Fibroblast of the aortic adventitia (primary cell): ENCODE results near the gene MAP1LC3A. TPM values are rescaled to one million over a fixed set of nuclear protein-coding genes. Genes with fewer than 3 reads are reported as not detected.
"Not testable (repeated sequence)": the region's sequence is repeated elsewhere in the genome, so short reads cannot be mapped to it uniquely, and the experiment has no call there.

Experiments
- DNase-seq: peaks from one replicate; pipeline ENCODE4 v3.0.0-alpha.2; 2010; ENCODE audit warnings: low read depth
- H3K4me3 ChIP-seq: 2 replicates; pipeline ENCODE4 v1.5.1; 2011; ENCODE audit warnings: low read depth, mild to moderate bottlenecking, control low read depth, low read length, moderate library complexity
- total RNA-seq: library from RNA; depleted of rRNA; stranded (reverse); fragments of >200 nt; gene quantifications from 2 replicates; pipeline ENCODE4 v1.2.3, GENCODE V29; 2012; ENCODE audit warnings: low replicate concordance
- TF ChIP-seq, protein P1 (sequence below): IDR thresholded peaks from 2 replicates; pipeline ENCODE4 v1.5.1; 2011; ENCODE audit warnings: mild to moderate bottlenecking, low read length, control low read depth, inconsistent platforms; ENCODE audit not compliant: insufficient read depth

Gene MAP1LC3A
- 15.8 and 20.2 TPM in 2 replicates for total RNA-seq

DNA sequence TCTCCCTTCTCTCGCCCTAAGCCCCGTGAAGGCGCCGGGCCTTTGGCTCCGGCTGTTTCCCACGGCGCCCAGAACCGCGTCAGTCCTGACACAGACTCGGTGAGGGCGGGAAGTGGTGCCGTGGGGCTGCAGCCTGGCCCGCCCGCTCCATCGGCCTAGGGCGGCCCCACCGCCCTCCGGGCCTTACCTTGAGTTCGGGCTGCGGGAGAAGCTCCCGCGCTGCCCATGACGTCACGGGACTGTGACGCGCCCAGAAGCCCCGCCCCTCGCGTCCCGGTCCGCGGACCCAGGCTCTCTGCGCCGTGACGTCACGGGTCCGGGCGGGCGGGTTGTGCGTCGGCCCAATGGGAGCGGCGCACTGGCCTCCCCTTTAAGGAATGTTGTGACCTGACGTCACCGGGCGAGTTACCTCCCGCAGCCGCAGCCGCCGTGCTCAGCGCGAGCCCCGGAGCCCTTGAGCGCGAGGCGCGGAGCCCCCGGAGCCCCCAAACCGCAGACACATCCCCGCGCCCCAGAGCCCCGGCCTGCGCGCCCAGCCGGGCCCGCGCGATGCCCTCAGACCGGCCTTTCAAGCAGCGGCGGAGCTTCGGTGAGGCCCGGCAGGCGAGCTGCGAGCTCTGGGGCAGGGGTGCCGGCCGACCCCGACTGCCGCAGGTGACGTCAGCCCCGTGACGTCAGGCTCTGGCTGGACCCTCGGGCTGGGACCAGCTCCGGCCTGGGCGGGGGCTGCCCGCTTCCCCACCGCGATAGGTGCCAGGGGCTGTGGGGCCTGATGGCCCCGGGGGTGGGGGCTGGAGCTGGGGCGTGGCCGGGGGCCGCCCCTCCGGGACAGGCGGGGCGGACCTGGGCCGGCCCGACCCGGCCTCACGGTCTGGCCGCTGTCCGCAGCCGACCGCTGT is at the start of gene MAP1LC3A:
MAP1LC3A (plus strand) TSS at position 399 of the 899 bp plus-strand sequence; CDS start at position 550, 151 bp downstream.
- H3K4me3 ChIP-seq: peak within 1 kb of the TSS; percentile 76
- TF ChIP-seq, protein P1, sequence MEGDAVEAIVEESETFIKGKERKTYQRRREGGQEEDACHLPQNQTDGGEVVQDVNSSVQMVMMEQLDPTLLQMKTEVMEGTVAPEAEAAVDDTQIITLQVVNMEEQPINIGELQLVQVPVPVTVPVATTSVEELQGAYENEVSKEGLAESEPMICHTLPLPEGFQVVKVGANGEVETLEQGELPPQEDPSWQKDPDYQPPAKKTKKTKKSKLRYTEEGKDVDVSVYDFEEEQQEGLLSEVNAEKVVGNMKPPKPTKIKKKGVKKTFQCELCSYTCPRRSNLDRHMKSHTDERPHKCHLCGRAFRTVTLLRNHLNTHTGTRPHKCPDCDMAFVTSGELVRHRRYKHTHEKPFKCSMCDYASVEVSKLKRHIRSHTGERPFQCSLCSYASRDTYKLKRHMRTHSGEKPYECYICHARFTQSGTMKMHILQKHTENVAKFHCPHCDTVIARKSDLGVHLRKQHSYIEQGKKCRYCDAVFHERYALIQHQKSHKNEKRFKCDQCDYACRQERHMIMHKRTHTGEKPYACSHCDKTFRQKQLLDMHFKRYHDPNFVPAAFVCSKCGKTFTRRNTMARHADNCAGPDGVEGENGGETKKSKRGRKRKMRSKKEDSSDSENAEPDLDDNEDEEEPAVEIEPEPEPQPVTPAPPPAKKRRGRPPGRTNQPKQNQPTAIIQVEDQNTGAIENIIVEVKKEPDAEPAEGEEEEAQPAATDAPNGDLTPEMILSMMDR: no peak
- peak; percentile 93 for DNase-seq

DNA sequence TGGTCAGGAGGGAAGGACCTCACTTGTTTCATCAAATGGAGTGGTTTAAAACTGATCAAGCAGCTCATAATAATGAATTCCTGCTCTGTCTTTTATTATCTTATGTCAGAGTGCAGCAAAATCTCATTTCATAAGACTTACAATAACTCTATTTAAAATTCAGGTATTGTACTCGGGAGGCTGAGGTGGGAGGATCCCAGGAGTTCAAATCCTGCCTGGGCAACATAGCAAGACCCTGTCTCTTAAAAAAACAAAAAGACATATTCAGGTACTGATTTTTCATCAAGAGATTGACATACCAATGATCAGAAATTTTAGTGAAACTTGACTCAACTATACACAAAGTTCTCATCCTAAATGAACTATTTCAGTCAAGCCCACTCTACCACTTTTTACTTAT is 47.9 kb upstream of the MAP1LC3A start:
- TF ChIP-seq, protein P1: no peak
- DNase-seq: no peak
- H3K4me3 ChIP-seq: no peak overlapping the region

DNA sequence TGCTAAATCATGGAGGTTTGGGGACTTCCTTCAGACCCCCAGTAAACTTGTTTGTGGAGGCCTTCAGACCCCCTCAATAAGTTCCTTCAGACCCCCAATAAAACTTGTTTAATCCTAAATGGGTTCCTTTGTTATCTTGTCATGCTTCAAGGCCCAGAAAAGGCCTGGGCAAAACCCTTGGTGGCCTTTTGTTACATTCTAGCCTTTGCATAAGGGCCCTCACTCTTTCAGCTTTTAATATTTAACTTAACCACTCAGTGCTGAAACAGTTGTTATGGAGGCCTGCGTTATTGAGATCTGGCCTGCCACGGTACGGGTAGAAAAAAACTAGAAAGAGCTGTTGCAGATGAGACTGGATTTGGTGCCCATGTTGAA is 46.6 kb upstream of the MAP1LC3A start:
- H3K4me3 ChIP-seq: no peak overlapping the region
- DNase-seq: no peak
- TF ChIP-seq, protein P1: no peak

DNA sequence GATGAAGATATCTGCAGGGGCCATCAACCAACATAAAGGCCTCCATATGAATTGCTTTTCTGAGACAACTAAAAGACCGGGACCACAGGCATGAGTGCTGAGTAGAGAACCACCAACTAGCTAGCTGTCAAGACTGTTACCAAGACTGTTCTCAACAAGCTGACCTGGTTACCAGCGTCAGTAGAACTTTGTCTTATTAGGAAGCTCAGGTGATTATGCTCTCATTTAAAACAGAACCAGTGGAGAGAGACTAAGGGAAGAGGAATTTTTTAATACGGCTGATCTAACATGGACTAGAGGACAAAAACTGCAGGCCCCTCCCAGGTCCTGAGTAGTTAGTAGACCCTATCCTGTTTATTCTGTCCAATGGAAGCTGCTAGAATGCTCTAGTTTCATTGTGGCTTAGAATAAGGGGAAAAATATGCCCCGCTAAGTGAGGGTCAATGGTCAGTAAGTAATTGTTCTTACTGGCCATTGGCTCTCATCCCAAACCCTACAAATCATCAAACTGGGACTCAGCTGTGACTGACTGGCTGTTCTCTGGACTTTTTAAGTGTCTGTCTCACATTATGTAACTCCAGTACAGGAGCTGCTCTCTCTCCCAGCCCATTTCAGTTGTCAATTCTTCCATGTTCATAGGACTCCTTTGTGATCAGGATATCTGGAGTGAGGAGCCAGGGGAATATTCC is 46.1 kb upstream of the MAP1LC3A start:
- no peak overlapping the region for H3K4me3 ChIP-seq
- TF ChIP-seq, protein P1: no peak
- no peak for DNase-seq

DNA sequence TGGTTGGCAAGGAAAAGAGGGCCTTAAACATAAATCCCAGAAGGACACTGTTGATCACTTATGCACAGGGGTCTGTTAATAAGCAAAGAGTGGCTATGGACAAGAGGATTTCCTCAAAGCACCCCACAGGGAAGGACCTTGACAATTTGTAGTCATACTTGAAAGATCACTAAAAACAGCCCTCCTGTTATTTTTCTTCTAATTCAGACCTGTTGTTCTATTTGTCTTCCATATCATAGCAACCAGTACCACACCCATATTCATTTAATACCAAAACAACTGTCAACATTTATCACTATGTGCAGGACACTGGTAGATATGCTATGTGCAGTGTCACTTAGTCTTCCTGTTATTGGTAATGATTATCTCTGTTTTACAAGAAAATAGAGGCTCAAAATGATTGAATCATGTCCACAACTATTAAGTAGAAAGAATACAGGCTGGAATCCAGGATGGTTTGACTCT is 45.5 kb upstream of the MAP1LC3A start:
- DNase-seq: no peak
- TF ChIP-seq, protein P1: no peak

DNA sequence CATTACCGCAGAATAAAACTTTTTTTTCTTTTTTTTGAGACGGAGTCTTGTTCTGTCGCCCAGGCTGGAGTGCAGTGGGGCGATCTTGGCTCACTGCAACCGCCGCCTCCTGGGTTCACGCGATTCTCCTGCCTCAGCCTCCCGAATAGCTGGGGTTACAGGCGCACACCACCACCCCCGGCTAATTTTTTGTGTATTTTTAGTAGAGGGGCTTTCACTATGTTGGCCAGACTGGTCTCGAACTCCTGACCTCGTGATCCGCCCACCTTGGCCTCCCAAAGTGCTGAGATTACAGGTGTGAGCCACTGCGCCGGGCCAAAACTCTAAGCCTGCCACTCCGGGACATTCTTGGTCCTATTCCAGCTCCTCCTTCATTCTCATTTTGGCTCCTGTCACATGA is 44.5 kb upstream of the MAP1LC3A start:
- DNase-seq, H3K4me3 ChIP-seq: not testable (repeated sequence)

More for the DNA sequence above, 45.5 kb upstream of the MAP1LC3A start:
- no peak overlapping the region for H3K4me3 ChIP-seq

DNA sequence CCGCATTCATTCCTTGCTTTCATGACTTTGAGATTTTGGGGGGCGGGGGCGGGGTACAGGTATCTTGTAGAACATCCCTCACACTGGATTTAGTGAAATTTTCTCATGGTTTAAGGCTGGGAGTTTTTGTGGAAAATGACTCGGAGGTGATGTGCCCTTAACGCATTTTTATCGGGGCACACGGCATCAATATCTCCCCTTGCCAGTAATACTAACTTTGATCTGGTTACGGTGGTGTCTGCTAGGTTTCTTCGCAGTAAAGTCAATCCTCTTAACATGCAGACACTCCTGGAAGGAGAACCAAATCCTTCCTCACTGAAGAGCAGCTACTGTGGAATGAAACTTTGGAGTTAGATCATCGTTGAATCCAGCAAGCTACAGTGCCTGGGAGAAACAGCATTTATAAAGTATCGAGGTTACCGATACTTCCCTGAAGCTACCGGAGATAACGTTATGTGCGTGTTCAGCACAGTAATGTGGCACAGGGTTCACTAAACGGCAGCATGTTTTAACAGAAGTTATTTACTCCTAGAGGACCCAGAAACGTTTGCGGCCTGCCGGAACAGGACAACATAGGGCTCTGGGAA is 43.5 kb upstream of the MAP1LC3A start:
- TF ChIP-seq, protein P1: no peak
- DNase-seq: no peak
- H3K4me3 ChIP-seq: peak overlapping the region; percentile 88
